GM12875 (cell line): Measurements from ENCODE around the gene FCMR.

Experiments
- H3K4me3 ChIP-seq: one replicate; pipeline ENCODE4 v1.5.1; 2011; ENCODE audit warnings: low read depth, low read length, control low read depth
- TF ChIP-seq, protein P1 (sequence below): IDR thresholded peaks from 2 replicates; pipeline ENCODE4 v1.5.1; 2011; ENCODE audit warnings: low read depth, mild to moderate bottlenecking, control low read depth, inconsistent platforms, low read length, moderate library complexity, borderline replicate concordance; ENCODE audit not compliant: insufficient read depth

FCMR gene

DNA sequence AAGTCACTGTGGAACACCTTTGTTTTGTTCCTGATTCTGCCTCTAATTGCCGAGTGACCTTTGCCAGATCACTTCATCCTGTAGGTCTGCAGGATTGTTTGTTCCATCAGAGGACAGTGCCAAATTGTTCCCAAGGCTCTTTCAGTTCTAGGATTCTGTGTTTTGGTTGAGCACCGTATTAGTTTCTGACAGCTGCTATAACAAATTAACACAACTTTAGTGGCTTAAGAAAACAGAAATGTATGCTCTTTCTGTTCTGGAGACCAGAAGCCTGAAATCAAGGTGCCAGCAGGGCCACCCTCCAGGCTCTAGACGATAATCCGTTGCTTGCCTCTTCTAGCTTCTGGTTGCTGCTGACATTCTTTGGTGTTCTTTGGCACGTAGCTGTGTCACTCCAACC, 27.9 kb upstream of the FCMR start:
- no peak overlapping the region for H3K4me3 ChIP-seq
- TF ChIP-seq, protein P1, sequence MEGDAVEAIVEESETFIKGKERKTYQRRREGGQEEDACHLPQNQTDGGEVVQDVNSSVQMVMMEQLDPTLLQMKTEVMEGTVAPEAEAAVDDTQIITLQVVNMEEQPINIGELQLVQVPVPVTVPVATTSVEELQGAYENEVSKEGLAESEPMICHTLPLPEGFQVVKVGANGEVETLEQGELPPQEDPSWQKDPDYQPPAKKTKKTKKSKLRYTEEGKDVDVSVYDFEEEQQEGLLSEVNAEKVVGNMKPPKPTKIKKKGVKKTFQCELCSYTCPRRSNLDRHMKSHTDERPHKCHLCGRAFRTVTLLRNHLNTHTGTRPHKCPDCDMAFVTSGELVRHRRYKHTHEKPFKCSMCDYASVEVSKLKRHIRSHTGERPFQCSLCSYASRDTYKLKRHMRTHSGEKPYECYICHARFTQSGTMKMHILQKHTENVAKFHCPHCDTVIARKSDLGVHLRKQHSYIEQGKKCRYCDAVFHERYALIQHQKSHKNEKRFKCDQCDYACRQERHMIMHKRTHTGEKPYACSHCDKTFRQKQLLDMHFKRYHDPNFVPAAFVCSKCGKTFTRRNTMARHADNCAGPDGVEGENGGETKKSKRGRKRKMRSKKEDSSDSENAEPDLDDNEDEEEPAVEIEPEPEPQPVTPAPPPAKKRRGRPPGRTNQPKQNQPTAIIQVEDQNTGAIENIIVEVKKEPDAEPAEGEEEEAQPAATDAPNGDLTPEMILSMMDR: no peak

DNA sequence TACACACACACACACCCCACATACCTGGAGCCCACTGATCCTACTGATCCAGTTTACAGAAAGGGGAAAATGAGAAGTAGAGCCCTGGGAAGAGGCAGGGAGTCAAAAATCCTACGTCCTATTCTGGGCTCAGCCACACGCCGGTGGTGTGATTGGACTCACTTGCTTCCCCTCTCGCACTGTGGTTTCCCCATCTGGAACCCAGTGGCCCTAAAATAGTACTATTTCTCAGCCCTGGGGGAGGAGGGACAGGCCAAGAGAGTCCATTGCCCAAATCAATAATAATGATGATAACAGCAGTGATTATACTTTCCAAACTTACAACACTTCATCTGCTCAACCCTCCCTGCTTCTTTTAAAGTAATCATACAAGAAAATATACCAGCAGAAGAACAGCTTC, 27.5 kb upstream of the FCMR start:
- H3K4me3 ChIP-seq: no peak overlapping the region
- TF ChIP-seq, protein P1: no peak

DNA sequence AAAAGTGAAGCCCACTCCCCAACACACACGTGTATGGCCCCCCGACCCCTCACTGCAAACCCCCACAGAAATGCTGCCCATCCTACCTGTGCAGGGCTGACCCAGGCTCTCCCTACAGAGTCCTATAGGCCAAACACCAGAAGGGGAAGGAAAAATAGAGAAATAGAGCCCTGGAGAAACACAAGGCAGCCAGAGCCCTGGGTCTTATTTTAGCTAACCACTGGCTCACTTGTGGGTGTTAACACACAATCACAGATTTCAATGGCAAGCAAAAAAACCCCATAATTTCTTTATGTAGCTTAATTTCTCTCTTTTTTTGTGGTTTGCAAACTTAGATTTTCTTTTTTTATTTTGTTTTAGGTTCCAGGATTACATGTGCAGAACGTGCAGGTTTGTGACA, 25.5 kb upstream of the FCMR start:
- TF ChIP-seq, protein P1: no peak
- no peak overlapping the region for H3K4me3 ChIP-seq

DNA sequence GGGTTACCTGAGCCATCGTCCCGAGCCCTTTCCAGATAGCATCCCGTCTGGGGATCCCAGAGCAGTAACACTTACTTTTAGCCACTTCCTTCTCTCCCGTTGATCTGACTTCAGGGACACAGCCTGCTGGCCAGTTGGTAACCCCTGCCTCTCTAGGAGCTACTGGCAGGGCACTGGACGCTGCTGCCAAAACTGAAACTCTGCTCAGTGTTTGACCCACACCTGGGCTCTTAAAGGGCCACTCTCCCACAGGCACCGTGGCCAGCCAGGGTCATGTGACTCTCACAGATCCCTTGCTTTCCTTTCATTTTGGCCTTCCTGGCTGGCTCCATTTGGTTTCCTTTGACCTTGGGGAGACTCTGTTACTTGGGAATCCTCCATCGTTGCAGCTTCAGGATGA, 24.5 kb upstream of the FCMR start, which contains the start of gene PIGR:
TSS of gene PIGR (minus strand) at position 206 of the 400 bp plus-strand sequence. CDS start 5,935 bp downstream, outside the sequence.
- H3K4me3 ChIP-seq: no peak within 1 kb of the TSS
- TF ChIP-seq, protein P1: no peak

DNA sequence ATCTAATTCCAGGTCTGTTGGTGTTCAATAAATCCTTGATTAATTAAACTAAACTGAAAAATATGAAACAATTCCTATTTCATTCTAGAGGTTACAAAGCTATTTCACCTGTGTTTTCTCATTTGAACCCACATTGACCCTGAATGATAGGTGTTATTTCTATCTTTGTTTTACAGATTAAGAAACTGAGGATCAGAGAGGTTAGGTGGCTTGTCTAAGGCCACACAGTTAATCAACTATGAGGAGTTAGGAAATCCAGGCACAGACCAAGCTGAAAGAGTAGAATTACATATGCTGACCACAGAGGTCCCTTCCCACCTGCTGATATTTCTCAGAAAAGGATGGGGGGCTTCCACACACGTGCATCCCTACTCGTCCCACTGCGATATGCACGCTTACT, 24.0 kb upstream of the FCMR start:
- H3K4me3 ChIP-seq: no peak overlapping the region
- TF ChIP-seq, protein P1: no peak

DNA sequence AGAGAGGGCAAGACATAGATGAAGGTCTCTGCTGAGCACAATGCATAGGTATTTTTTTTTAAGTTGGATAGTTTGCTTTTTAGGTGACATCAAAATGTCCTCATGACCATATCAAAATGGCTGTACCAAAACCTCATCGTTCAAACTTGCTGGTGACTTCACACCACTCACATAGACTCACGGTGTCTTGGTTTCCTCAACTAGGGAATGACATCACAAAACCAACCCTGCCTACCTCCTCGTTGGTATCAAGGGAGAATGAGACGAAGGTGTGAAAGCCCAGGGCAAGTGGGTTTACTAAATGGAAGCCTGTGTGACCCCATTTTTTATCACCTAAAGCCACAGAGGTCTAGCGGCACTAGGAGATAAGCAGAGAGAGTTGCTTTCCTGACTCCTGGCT, 23.0 kb upstream of the FCMR start:
- no peak overlapping the region for H3K4me3 ChIP-seq
- TF ChIP-seq, protein P1: no peak

DNA sequence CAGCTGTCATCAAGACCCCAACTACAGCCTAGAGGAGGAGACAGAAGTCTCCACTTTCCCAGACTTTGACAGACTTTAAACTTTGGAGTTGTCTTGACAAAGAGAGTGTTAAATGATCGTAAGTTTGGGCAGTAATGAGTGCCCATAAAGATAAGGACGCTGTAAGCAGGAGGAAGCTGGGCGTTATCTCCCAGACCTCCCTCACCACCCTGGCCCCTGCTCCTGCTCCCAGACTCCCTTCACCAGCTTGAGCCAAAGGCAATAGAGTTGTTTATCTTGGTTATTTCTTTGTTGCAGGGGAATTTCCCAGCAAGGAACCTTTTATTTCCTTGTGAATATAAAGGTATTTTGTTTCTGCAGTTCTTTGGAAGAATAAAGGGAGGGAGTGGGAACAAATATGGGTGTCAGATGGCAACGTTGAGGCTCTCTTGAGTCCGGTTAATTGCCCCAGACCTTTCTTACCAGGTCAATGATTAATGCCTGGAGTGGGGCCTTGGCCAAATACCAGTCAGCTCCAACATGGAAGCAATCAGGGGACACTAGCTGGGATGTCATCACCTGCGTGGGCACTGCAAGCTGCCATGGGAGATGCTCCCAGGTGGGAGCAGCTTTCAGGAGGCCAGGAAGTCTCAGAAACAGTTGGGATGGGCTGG, 20.2 kb upstream of the FCMR start:
- TF ChIP-seq, protein P1: no peak
- H3K4me3 ChIP-seq: no peak overlapping the region
